TTC549 (cell line): ENCODE measurements around the gene PIK3R5.
"Not testable (repeated sequence)": the region's sequence is repeated elsewhere in the genome, so short reads cannot be mapped to it uniquely, and the experiment has no call there.

Experiments used
- FAIRE-seq: peaks from 2 replicates; lab custom pipeline; 2012; peaks lifted over from hg19 to GRCh38; lab: Jason Lieb, UNC

PIK3R5 gene

DNA sequence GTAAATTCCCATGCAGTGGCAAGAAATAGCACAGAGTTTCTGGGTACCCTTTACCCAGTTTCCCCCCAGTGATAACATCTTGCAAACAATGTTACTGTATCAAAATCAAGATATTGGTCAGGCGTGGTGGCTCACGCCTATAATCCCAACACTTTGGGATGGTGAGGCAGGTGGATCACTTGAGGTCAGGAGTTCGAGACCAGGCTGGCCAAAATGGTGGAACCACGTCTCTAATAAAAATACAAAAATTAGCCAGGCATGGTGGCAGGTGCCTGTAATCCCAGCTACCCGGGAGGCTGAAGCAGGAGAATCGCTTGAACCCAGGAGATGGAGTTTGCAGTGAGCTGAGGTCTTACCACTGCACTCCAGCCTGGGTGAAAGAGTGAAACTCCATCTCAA, 109.3 kb downstream of the PIK3R5 start:
- not testable (repeated sequence) for FAIRE-seq

DNA sequence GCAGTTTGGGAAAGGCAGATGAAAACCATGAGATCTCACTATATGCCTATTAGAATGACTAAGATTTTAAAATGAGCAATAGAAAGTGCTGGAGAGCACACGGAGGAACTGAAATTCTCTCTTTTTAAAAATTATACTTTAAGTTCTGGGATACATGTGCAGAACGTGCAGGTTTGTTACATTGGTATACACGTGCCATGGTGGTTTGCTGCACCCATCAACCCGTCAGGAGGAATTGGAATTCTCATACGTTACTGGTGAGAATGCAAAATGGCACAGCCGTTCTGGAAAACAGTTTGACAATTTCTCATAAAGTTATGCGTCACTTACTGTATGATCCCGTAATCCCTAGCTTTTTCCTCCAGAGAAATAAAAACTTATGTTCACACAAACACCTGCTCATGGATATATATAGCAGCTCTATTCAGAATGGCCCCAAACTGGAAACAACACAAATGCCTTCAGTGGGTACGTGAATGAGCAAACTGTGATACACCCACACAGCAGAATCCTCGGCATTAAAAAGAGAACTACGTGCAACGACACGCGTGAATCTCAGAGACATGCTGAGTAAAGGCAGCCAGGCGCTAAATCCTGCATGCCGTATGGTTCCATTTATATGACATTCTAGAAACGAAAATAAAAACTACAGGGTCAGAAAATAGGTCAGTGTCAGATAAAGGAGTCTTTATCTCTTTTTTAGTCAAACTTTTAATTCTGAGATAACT, 109.9 kb downstream of the PIK3R5 start:
- FAIRE-seq, result no peak

DNA sequence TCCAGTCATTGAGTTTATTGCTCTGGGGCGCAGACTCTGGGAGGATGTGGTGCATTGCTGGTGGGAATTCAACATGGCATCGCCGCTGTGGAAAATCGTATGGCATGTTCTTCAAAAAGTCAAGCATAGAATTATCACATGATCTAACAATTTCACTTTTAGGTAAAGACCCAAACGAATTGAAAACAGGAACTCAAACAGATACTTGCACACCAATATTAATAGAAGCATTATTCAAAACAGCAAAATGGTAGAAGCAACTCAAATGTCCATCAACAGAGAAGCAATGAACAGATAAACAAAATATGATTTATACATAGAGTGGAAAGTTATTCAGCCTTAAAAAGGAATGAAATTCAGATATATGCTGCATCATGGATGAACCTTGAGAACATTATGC, 113.9 kb downstream of the PIK3R5 start:
- FAIRE-seq, result no peak

DNA sequence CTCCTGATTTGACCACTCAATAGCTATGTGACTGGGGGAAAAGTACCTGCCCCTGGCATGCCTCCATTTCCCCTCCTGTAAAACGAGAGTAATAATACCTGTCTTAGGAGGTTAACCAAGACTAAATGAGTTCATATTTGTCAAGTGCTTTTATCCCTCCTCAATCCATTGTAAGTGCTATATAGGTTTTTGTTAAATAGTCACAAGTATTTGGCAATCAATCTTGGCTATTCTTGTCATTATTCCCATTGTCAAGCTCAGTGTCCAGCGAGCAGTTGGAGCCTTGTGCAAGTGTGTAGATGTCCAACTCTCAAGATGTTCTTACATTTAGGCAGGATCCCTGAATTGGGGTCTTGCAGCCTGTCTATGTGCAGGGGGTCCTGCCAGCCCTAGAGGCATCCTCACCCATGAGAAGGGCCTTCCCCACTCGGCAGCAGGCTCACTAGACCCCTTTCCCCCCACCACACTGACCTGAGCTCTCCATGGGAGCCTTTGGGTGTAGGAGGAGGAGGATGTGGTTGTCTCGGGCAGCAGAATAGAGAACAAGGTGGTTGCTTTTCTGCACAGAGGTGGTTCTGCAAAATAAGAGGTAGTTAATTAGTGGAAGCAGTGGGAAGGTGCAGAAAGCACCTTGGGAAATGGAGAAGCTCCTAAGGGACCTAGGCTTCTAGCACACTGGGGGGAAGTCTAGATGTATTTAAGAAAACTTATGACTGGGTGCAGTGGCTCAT, 116.0 kb downstream of the PIK3R5 start:
- no peak for FAIRE-seq

DNA sequence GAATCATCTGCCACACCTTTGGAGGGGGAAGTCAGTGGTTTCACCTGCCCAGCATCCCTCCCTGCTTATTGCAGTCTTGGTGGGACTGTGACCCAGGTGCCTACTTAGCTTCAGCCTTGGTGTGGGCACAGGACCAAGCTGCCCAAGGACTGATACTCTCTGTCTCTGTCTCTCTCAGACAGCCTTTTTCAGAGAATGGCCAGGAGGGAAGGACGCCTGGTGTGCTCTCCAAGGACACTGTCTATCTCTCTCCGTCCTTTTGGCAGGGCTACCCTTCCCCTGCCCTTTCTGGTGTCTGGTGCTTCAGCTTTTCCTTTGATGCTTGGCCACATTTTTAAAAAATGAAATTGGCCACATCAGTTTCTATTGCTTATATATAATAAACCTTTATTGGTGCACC, 117.6 kb downstream of the PIK3R5 start:
- FAIRE-seq, result no peak

DNA sequence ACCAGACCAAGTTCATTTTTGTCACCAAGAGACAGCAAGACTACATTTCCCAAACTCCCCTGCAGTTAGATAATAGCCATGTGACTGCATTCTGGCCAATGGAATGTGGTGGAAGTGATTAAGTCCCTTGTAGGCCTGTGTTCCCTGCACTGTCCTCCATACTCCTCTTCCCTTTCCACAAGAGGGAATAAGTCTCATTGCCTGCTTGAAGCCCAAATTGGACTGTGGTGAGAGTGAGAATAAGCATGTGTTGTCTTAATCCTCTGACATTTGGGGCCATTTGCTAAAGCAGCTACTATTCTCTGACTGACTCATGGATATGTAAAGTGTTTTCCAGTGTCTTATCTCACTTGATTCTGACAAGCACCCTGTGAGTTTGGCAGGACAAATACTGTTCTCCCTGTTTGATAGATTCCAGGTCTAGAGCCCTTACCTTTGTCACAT, 118.7 kb downstream of the PIK3R5 start:
- FAIRE-seq, result peak; percentile 66

DNA sequence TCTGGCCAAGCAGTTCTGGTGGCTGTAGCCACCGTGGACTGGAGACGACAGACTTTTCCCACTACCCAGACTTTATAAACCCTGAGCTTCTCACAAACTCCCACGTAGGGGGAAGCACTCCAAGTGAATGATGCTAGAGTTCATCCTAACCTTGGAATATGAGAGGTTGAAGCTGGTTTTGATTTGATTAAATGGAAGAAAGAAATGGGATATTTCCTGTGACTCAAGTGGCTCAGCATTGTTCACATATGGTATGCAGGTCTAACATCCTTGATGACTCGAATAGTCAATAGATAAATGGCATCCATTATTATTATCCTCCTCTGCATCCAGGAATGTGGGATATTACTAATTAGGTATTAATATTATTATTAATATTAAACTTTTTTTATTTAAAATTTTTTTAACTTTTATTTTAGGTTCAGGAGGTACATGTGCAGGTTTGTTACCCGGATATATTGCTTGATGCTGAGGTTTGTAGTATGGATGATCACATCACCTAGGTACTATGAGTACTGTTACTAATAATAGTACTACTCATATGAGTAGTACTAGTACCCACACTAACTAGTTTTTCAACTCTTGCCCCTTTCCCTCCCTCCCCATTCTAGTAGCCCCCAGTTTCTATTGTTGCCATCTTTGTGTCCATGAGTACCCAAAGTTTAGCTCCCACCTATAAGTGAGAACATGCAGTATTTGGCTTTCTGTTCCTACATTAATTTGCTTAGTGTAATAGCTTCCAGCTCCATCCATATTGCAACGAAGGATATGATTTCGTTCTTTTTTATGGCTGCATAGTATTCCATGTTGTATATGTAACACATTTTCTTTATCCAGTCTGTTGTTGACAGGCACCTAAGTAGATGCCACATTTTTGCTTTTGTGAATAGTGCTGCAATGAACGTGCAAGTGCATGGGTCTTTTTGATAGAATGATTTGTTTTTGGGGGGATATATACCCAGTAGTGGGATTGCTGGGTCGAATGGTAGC, 121.0 kb downstream of the PIK3R5 start:
- no peak for FAIRE-seq

DNA sequence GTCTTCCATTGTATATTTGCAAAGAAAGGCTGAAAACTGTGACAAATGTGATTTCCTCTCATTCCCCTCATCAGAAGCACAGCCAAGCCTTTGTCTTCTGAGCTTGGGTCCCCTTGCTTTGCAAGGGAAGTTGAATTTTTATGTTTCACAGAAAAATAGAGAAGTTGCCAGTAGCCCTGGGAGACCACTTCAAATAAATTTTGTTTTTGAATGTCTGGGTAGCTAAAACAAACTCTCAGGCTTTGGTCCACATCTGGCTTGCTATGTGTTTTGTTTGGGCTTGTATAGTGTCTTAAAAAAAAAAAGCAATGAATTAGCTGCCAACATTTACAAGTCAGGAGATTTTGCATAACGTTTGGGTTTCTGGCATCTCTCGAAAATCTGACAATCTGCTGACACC, 122.2 kb downstream of the PIK3R5 start:
- FAIRE-seq, result no peak

DNA sequence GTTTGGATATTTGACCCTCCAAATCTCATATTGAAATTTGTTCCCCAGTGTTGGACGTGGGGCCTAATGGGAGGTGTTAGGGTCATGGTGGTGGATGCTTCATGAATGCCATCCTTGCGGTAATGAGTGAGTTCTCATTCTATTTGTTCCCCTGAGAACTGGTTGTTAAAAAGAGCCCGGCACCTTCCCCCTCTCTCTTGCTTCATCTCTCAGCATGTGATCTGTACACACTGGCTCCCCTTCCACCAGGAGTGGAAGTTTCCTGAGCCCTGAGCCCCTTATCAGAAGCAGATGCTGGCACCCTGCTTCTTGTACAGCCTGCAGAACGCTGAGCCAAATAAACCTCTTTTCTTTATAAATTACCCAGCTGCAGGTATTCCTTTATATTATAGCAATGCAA, 123.7 kb downstream of the PIK3R5 start:
- no peak for FAIRE-seq

DNA sequence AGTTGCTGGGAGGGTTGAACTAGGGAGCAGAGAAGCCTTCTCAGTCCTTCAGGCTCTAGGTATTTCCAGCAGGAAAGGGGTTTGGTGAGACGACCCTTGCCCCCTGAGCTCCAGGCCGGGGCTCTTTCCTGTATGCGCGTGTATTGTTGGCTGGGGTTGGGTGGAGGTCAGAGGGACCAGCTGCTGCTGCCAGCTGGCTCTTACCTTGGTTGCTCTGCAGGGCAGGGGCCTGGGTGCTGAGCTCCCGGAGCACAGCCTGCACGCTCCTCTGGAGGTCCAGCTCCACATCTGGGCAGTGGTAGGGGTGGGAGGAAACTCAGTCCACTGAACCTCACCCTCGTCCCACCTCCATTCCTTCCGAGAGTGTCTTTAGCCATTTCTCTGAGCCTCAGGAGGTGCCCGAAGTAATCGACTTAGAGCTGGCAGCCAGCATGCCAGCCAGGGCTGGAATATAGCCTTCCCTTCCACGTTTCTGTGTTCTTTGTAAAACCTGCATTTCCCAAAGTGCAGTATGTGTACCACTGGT, 126.0 kb downstream of the PIK3R5 start:
- no peak for FAIRE-seq

DNA sequence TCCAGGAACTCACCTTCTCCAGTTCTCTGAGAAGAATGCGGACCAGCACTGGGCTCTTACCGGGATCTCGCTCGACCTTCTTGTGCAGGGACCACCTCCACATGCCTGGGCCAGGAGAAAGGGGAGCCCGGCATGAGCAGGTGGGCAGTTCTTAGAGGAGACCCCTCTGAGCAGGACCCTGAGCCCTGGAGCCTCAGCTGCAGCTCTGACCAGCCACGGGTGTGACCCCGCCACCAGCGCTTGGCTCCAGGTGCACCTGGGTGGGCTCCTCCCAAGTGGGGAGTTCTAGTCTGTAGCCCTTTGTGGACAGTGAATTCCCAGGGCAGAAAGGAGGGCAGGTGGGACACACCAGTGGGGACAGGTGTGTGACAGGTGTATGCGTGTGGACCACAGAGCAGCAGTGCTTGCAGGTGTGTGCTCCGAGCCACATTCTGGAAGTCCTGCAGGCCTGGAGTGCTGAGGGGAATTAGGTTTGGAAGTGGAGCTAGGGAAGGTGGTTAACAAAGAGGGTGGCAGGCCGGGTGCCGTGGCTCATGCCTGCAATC, 126.9 kb downstream of the PIK3R5 start:
- FAIRE-seq, result no peak

DNA sequence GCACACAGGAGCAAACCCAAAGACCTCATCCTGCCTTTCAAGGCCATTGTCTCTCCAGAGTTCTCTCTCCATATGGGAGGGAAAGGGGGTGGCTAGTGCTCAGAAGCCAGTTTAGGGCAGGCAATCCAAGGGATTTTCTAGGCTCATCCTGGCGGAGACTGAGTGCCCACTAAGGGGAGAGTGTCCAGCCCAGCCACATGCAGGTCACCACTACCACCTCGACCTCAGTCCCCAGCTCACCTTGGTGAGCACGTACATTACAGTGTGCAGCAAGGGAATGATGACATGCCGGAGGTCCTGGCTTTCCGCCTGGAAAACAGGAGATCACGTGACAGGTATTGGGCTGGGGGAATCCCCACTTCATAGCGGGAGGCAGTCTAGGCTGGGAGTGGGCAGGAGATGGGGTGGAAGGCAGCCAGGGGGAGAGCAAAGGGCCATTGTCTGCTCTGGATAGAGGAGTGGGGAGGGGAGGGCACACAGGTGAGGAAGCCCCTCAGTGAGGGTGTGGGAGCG, 127.9 kb downstream of the PIK3R5 start:
- FAIRE-seq, result no peak

DNA sequence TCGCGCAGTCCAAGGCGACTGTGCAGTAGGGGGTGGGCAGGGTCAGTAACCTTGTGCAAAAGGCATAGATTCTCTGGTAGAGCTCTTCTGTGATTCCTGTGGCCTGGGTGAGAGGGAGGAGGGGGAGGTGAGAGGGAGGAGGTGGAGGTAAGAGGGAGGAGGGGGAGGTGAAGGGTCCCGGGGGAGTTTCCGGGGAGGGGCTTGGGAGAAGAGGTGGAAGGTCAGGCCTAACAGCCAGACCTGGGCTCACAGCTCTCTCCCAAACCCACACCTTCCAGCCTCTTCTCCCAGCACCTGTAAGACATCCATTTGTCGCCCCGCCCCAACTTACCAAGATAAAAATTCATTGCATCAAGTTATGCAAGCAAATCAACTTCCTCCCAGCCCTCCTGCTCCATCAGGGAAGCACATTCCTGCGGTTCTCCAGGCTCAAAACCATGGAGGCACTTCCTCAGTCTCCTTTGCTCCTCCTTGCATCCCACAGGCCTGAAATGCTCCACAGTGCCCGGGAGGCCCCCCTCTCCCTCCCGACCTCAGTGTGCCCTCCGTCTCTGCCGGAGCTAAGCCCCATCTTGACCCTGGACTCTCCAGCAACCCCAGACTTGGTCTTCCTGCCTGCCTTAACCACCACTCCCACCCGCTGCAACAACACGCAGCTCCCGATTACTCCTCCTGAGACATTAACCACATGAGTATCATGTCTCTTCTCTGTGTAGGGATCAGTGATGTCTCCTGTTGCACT, 128.5 kb downstream of the PIK3R5 start:
- no peak for FAIRE-seq

DNA sequence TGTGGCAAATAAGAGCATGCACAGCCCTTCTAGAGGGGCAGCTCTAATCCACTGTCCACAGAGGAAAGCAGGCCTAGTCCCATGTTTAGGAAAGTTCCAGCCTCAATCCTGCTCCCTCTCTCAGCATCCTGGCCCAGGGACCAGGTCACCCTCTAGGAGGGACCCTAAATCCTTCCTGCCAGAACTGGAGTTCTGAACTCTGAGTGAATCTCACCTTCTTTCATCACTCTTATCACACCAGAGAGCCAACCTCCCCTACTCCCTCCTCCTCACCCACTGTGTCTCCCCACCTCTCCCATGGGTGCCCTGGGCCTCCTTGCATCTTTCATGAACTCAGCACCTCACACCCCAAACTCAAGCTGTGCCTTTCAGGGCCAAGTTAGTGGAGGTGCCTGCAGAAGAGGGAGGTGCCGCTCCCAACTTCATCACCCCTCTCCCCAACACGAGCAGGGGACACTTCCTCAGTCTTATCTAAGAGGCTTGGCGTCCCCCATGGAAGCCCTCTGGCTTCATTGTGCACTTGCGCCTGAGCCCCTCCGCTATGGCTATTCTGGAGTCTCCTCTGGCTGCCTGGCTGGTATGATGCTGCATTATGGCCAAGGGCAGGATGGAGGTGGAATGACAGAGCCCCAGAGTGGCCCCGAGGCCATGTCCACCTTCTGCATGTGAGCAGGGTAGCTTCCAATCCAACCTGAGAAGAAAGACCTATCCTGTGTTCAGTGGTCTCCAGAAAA, 129.7 kb downstream of the PIK3R5 start:
- no peak for FAIRE-seq

DNA sequence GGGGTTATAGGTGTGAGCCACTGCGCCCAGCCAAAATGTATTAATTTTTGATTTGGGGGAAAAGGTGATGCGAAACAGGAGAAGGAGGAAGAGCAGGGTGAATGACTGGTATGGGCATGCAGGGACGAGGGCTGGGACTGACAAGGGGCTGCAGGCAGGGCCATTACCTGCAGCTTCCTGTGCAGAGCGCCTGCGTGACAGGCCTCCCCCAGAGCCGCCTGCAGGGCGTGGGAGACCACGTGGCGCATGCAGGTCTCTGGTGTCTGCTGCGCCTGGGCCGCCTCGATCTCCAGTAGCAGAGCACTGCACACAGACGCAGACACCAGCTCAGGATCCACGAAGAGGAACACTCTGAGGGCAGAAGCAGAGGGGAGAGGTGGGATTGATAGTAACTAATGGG, 130.4 kb downstream of the PIK3R5 start:
- no peak for FAIRE-seq

DNA sequence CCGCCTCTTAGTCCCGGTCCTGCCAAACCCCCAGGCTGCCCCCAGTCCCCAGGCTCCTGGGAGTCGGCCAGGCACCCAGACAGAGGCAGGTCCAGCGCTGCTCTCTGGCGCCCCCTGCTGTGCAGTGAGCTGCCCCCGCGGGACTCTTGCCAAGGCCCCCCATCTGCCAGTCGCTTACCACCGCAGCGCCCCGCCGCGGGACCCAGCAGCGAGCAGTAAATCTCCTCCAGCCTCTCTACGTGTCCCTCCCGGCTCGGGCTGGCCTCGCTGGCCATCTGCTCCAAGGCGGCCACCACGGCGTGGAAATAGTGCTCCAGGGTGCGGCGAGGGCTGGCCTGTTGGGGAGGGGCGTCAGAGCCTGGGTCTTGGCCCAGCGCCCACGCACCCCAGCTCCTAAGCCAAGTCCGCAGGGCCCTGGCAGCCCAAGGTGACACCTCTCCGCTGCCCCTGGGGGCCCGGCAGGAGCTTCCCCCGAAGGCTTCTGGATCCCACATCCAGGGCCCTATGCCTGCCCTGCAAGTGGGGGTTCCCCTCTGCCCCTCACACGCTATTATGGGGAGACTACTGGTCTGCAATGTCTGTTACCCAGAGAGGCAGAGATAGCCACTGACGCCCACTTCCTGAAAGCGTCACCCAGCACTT, 132.7 kb downstream of the PIK3R5 start:
- FAIRE-seq, result no peak

DNA sequence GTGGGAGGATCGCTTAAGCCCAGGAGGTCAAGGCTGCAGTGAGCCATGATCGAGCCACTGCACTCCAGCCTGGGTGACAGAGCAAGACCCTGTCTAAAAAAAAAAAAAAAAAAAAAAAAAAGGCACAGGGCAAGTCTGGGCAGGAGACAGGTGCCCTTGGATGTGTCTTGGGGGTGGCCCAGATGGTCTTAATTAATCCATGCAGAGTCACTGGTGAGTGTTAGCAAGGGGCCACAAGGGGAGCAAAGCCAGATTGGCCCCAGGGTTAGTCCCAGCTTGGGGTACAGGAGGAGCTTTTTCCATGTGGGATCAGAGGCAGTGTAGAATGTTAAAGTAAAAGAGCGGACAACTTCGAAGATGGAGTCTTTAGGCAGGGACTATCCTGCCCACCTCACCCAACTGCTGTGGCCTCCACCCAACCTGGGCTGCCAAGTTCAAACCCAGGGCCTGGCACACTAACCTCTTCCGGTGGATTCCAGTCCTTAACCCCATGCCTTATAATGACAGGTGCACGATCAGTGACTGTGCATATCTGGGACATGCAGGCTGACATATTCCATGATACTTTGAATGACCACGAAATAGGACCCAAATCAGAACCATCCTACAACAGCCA, 134.2 kb downstream of the PIK3R5 start:
- no peak for FAIRE-seq

DNA sequence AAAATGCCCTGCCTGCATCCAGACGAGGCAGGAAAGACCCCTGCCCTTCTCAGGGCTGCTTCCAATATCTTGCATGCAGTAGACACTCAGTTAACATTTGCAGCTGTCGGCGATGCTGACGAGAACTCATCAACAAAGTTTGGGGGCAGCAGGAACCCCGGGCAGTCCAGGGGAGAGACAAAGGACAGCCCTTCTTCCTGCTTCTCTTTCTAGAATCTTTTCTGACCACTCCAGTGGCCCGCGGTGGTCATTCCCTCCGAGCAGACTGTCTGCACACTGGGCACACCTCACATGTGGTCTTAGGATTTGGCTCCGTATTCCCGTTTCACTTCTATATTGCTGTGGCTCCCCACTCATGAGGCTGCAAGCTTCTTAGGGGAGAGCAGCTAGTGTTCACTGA, 135.4 kb downstream of the PIK3R5 start:
- FAIRE-seq, result no peak
